Activated T-cell treated with anti-CD3 and anti-CD28 coated beads, Interleukin-2, amount 50 U/mL, for 1 hour (primary cell): ENCODE data around the gene SMPD3.

Experiments
- DNase-seq: peaks from one replicate; pipeline ENCODE4 v3.0.0-alpha.2; 2020

SMPD3 gene

GRCh38 chr16:68351463-68351862, 96.8 kb downstream of the SMPD3 start:
- DNase-seq: no peak

- DNase-seq: no peak
Observed at GRCh38 chr16:68350813-68351350, 97.4 kb downstream of the SMPD3 start.

- no peak for DNase-seq
Observed at GRCh38 chr16:68349838-68350410, 98.4 kb downstream of the SMPD3 start.

GRCh38 chr16:68348639-68349445, 99.5 kb downstream of the SMPD3 start:
- no peak for DNase-seq

- no peak for DNase-seq
Observed at GRCh38 chr16:68347605-68348004, 100.7 kb downstream of the SMPD3 start.

- no peak for DNase-seq
Observed at GRCh38 chr16:68346892-68347480, 101.3 kb downstream of the SMPD3 start.

GRCh38 chr16:68345958-68346635, 102.2 kb downstream of the SMPD3 start:
- DNase-seq: no peak

GRCh38 chr16:68345351-68345810, 102.9 kb downstream of the SMPD3 start:
- DNase-seq: no peak

- no peak for DNase-seq
Observed at GRCh38 chr16:68344252-68344651, 104.1 kb downstream of the SMPD3 start.

GRCh38 chr16:68343137-68343536, 105.2 kb downstream of the SMPD3 start:
- DNase-seq: no peak

- no peak for DNase-seq
Observed at GRCh38 chr16:68342620-68343019, 105.7 kb downstream of the SMPD3 start.

GRCh38 chr16:68339214-68339613, 109.1 kb downstream of the SMPD3 start:
- DNase-seq: no peak

- no peak for DNase-seq
Observed at GRCh38 chr16:68338326-68339119, 109.8 kb downstream of the SMPD3 start.

- no peak for DNase-seq
Observed at GRCh38 chr16:68335175-68335574, 113.1 kb downstream of the SMPD3 start.

- DNase-seq: no peak
Observed at GRCh38 chr16:68332411-68333121, 115.7 kb downstream of the SMPD3 start.

- no peak for DNase-seq
Observed at GRCh38 chr16:68331879-68332410, 116.4 kb downstream of the SMPD3 start.

GRCh38 chr16:68328860-68329390, 119.4 kb downstream of the SMPD3 start:
- DNase-seq: no peak

- DNase-seq: peak; percentile 79
Observed at GRCh38 chr16:68328151-68328859, 120.0 kb downstream of the SMPD3 start.

- no peak for DNase-seq
Observed at GRCh38 chr16:68324780-68325357, 123.4 kb downstream of the SMPD3 start.

- DNase-seq: no peak
Observed at GRCh38 chr16:68324336-68324735, 124.0 kb downstream of the SMPD3 start.
